HG03442 (cell line): ENCODE data around the gene TOPBP1.
"Not testable (repeated sequence)": the region's sequence is repeated elsewhere in the genome, so short reads cannot be mapped to it uniquely, and the experiment has no call there.

Source experiments
- ATAC-seq: cut with Tn5 transposase; IDR thresholded peaks from one replicate; pipeline ENCODE4 v1.9.1; 2021; ENCODE audit warnings: mild to moderate bottlenecking, moderate library complexity; ENCODE audit not compliant: unreplicated experiment

Gene TOPBP1

GRCh38 chr3:133675631-133676335 is 14.0 kb upstream of the TOPBP1 start:
- ATAC-seq = no peak

DNA sequence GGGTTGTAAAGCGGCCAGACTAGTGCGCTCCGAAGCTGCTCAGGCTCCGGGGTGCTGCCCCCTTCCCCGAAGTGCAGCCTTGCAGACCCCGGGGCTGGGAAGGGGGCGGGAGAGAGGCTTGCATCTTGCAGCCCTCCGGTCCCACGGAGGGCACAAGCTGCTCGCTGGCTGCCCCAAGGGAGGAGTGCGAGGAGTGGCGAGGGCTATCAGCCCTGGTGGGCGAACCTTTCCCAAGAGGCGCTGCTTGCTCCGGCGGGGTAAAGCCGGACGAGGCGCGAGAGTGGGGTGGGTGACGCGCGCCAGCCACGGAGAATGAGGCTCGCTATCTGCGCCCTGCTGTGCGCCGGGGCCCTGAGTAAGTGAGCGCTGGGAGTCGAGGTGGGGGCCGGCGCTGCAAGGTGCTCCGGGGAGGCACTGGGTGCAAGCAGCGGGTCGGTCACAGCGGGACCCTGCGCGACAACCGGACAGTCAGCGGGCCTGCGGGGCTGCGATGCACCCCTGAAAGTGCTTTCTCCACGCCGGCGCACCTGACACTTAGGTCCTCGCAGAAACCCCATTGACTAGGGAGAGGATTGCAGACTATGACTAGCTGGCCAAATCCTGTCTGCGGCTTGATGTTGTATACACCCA is 12.7 kb upstream of the TOPBP1 start:
- no peak for ATAC-seq

DNA sequence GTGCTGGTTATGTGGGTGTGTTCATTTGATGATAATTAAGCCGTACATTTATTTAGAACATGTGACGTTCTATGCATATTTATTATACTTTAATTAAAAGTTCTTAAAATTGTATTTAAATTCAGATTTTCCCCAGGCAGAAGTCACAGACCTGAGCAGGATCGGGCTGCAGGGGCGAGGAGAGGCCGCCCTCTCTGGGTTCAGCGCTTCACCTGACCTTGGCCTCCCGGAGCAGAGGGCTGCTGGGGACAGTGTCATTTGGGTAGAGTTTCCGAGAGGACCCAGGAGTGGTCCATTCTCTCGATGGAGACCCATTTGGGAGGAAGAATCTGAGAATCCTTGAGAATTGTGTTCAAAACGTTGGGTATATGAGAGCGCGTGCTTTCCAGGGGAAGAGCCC is 12.0 kb upstream of the TOPBP1 start:
- no peak for ATAC-seq

- no peak for ATAC-seq
Observed at GRCh38 chr3:133672461-133672860, 10.7 kb upstream of the TOPBP1 start.

DNA sequence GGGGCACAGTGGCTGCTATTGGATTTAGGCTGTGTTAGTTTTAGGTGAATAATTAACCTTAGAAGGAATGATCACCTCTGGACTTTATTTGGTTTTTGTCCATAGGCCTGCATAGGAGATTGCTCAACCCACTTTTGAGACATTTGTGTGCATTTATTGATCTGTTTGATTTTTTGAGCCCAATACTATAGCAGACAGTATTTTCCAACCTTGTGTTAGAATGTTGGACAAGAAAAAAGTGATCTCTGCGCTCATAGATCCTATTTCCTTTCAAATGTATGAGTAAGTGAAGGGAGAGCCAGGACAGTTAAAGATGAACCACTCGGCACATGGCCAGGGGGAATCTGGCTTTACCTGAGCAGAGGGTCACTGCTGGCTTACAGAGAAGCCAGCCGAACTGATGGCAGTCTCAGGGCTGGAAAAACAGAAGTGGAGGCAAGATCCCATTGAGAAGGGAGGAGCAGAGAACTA is 8.8 kb upstream of the TOPBP1 start:
- ATAC-seq = no peak

DNA sequence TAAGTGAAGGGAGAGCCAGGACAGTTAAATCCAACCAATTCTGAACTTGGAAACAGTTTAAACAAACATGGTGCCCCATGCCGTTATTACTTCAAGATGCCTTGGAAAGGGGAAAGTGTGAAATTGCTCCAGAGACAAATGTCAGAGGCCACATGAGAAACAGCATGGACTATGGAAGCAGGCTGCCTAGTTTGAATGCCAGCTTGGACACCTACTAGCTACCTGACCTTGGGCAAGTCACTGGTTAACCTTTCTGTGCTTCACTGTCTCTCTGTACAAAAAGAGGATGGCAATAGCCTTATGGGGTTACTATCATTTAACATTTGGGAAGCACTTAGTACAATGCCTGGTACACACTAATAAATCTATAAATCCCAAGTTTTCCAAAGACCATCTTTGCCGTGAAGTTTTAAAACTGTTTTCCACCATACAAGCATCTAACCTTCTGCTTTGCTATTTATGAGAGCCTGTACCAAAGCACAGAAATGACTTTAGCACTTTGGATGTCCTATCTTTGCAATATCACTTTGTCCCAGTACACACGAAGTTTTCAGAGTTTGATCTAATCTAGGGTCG is 8.3 kb upstream of the TOPBP1 start:
- no peak for ATAC-seq

DNA sequence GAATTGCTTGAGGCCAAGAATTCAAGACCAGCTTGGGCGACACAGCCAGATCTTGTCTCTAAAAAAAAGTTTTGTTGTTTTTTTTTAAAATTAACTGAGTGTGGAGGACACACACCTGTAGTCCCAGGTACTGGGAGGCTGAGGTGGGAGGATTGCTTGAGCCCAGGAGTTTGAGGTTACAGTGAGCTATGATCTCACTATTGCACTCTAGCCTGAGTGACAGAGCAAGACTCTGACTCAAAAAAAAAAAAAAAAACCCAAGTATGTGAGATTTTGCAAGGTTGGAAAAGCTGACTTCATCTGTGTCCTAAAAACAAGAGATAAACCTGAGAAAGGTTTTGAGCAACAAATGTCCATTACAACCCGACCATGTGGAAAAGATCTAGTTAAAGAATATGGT is 5.4 kb upstream of the TOPBP1 start:
- ATAC-seq = no peak

DNA sequence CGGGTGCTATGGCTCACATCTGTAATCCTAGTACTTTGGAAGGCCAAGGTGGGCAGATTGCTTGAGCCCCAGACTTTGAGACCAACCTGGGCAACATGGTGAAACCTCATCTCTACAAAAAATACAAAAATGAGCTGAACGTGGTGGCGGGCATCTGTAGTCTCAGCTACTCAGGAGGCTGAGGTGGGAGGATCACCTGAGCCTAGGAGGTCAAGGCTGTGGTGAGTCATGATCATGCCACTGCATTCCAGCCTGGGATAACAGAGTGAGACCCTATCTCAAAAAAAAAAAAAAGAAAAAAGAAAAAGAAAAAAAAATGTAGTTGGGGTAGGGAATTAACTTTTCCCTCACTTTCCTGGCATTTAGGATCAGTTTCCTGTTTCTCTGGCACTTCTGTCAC is 3.4 kb upstream of the TOPBP1 start:
- not testable (repeated sequence) for ATAC-seq

GRCh38 chr3:133663569-133664313 is 2.0 kb upstream of the TOPBP1 start:
- peak; percentile 48 for ATAC-seq

DNA sequence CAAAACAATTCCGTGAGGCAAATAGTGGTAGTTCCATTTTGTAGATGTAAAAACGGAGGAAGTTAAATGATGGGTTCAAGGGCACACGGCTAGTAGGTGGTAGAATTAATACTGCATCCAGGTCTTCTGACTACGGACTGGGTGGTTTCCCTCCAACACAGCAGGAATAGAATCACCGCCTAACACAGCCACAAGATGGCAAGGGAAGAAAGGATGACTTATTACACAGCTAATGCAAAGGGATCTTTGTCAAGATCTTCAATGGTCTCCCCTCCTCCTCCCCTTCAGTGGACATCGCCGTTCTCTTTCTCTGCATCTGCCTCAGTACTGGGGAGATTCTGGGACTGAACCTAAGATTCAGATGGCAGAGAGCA is 524 bp upstream of the TOPBP1 start:
- peak; percentile 49 for ATAC-seq

DNA sequence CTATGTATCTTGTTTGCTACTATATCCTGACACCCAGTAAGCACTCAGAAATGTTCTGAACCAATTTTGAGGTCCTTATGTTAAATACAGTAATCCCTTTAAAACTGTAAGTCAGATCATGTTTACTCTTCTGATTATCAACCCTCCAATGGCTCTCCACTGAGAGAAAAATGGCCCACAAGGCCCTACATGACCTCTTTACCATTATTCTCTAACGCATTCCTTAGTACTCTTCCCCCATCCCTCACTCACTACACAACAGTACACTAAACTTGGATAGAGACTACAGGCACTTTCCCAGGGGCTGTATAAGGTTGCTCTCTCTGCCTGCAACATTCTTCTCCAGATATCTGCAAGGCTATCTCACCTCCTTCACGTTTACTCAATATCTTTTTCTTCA is 1.9 kb downstream of the TOPBP1 start:
- ATAC-seq = no peak

DNA sequence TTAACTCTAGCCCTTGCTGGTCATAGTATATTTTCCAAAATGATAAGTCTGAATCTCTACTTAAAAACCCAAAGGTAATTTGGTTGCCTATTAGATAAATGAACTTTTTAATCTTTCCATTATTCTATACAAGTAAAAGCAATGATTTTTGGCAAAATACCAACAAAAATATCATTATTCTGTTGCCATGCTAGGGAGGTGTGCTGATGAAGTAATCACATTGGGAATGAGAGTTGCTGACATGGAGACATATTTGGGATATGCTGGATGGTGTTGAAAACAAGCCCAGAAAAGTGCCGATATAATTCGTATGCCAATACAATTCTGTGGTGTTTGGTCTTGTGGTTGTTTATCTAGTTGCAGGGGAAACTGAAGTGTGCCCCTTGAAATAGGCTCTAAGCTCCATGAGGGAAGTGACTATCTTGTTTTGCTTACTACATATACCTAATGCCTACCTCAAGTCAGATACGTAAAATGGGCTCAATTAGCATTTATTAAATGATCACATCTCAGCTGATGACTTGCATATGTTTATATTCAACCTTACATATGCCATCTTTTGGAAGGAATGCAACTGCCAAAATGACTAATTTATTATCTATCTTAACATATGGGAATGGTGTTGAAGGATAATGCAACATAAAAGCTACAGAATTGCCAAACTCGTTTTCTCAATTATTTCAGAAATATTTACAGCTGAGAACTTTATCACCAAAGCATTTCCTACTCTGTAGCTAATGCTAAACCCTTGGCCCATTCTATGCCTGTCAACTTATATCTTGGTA is 5.8 kb downstream of the TOPBP1 start:
- no peak for ATAC-seq

GRCh38 chr3:133649486-133650068 is 12.2 kb downstream of the TOPBP1 start:
- ATAC-seq = no peak

DNA sequence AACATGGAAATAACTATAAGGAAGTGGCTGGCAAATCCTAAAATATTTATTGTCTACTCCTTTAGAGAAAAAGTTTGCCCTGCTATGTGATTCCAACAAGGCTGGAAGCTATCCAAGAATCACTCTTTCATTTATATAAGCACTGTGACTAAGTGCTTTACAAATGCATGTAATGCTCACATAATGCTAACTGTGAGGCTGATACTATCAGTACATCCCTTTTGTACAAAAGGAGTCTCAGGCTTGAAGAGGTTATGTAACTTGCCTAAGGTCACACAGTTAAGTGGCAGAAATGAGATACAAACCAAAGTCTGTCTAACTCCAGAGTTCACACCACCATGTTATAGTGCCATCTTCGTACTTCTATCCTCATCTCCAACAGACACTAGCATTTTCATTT is 17.0 kb downstream of the TOPBP1 start:
- ATAC-seq = no peak

DNA sequence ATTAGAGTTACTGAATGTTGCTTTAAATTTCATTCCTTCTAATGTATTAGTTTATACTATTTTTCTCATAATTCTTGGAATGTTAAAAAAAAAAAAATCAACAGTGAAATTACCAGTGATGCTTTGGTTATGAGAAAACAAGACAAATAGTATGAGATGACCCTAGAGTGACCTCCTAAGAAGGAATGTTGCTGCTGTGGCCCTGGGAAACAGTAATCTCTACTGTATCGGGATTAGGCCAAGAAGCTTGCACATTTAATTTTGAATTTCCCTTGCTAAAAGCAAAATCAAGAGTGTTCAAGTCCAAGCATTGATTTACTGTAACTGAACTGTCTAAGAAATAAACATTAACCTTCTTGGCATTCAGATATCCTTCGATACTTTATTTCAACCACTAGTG is 18.1 kb downstream of the TOPBP1 start:
- ATAC-seq = no peak

DNA sequence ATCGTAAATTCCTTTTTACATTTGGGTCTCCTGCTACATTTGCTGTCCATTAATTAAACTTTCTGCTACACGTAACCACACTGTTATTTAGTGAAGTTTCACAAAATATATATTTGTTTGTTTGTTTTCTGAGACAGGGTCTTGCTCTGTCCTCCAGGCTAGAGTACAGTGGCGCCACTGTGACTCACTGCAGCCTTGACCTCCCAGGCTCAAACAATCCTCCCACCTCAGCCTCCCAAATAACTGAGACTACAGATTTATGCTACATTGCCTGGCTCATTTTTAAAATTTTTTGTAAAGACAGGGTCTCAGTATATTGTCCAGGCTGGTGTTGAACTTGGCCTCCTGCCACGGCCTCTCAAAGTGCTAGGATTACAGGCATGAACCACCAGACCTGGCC is 20.5 kb downstream of the TOPBP1 start:
- ATAC-seq = no peak

DNA sequence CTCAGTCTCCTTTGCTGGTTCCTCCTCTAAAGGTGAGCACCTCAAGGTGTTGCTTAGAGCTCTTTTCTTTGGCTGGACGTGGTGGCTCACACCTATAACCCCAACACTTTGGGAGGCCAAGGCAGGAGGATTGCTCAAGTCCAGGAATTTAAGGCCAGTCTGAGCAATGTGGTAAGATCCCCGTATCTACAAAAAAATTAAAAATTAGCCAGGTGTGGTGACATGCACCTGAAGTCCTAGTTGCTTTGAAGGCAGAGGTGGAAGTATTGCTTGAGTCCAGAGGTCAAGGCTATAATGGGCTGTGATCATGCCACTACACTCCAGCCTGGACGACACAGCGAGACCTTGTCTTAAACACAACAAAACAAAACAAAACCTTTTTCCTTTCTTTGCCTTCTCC is 28.3 kb downstream of the TOPBP1 start:
- no peak for ATAC-seq

DNA sequence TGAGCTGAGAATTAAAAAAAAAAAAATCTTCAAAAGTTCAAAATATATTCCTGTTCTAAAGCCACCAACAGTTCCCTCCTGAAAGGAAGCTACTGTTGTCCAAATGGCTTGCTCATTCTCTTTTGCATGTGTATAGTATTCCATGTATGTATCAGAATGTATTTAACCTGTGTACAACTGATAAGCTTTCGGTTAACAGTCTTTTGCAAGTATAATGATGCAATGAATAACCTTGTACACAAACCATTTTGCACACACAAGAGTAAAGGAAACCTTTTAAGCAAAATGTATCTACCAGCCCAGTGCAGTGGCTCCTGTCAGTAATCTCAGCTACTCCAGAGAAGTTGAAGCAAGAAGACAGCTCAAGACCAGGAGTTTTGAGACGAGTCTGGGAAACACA is 32.6 kb downstream of the TOPBP1 start:
- no peak for ATAC-seq

- no peak for ATAC-seq
Observed at GRCh38 chr3:133627789-133628188, 34.0 kb downstream of the TOPBP1 start.

GRCh38 chr3:133620066-133620784 is 41.5 kb downstream of the TOPBP1 start:
- ATAC-seq = peak; percentile 99
